Measurements from ENCODE around the gene CCDC85C.

CCDC85C gene

GRCh38 chr14:99606359-99606758, 2.4 kb upstream of the CCDC85C start:
- no peak for DNase-seq (ENCODE audit: low read depth in 2 of 2, low spot score in 1 of 2)

GRCh38 chr14:99605299-99605961, 1.4 kb upstream of the CCDC85C start:
- DNase-seq (ENCODE audit: low read depth in 2 of 2, low spot score in 1 of 2) = peak; percentile 59 to 65

DNA sequence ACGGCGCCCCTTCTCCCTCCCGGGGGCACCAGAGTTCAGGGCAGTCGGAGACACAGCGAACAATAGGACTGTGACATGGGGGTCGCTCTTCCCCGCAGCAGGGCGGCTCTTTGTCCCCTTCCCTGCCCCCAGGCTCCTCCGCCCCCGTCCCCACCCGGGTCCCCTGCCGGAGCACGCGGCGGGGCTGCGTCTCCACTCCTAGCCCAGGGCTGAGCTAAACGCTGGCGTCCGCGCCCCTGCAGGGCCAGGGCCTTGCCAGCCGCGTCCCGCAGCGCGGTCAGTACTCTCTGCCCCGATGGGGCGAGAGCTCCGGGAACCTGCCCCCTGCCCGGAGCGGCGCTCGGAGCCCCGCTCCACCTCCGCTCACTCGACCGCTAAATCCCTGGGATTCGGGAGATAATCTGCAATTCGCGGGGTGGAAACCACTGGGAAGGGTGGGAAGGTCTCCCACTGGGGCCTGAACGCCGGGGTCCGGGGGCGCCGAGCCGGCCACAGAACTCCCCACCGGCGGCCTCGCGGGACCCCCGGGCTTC, 825 bp upstream of the CCDC85C start:
- DNase-seq (ENCODE audit: low read depth in 2 of 2, low spot score in 1 of 2) = no peak

DNA sequence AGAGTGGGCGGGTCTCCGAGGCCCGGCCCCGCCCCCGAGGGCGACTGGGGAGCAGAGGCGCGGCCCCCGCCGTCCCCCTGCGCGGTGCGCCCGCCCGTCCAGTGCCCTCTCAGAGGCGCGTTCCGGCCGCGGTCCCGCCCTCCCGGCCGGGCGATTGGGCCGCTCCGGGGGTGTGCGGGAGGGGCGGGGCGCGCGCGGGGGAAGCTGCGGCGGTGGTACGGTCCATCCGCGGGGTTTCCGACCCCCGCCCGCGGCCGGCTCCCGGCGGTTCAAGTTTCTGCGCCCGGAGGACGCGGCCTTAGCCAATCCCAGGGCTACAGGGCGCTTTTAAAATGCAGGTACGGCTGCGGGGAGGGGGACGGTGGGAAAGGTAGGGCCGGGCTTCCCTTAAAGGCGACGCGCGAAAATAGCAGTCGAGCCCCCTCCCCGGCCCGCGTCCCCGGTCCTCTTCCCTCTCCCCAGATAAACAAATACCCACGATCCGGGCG, 315 bp upstream of the CCDC85C start:
- DNase-seq (ENCODE audit: low read depth in 2 of 2, low spot score in 1 of 2) = peak; percentile 76 to 85

- no peak for DNase-seq (ENCODE audit: low read depth in 2 of 2, low spot score in 1 of 2)
Measured at GRCh38 chr14:99602788-99603415, 1.1 kb downstream of the CCDC85C start.

DNA sequence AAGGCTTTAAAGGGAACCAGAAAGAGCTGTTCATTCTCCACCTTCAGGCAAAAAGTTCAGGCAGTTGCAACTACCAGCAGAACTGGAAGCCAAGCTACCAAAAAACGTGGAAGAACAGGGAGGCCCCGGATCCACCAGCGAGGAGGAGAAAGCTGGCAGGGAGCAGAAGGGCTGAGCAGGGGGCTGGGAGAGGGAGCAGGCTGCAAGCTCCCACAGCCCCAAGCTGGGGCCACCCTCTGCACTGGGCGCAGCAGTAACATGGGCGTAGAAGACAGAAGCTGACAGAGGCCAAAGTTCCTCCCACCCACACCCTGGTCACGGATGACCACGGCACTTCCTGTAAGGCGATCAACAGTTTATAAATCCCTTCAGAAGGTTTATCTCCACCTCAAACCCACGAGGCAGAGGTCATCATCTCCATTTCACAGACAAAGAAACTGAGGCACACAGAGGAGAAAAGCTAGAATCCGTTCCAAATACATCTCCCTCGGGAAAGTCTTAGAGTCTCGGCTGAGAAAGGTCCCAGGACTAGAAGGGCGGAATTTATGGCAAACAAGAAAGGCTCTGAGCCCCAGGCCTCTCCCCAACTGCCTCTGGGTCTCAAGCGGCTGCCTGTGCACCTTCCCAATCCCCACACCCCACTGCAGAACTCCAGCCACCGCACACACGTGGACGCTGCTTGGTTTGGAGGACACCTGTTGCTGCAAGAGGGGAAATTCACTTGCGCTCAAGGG, 1.8 kb downstream of the CCDC85C start:
- no peak for DNase-seq (ENCODE audit: low read depth in 2 of 2, low spot score in 1 of 2)

DNA sequence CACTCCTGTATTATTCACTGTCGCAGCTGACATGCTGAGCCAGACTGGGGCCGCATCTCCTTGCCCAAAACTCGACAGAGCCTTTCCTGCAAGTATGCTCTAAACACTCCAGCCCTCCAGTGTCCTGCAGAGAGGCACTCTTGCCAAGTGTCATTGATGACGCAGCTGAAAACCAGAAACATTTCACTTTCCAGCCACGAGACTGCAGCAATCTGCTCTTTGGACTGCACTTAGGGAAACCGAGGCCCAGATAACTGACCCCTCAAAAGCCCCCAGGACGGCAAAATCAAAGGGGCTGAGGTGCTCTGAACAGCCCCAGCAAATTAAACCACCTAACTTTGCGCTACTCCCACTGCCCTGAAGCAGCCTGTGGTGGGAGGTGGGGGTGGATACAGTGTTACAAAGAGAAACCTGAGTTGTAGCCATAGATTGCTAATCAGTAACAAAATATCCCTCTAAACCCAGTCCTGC, 2.6 kb downstream of the CCDC85C start:
- no peak for DNase-seq (ENCODE audit: low read depth in 2 of 2, low spot score in 1 of 2)

- DNase-seq (ENCODE audit: low read depth in 2 of 2, low spot score in 1 of 2) = no peak
Measured at GRCh38 chr14:99600232-99600888, 3.6 kb downstream of the CCDC85C start.

DNA sequence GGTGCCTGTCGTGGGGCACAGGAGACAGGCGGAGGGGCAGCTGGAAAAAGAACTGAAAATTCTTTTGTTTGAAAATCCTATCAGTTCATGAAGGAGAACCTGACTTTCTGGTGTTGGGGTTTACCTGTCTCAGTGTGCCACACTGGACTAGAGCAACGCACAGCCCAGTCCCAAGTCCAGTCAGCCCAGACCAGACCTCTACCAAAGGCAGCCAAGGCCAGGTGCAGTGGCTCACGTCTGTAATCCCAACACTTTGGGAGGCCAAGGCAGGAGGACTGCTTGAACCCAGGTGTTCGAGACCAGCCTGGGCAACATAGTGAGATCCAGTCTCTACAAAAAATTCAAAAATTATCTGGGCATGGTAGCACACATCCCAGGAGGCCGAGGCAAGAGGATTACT, 4.6 kb downstream of the CCDC85C start:
- DNase-seq (ENCODE audit: low read depth in 2 of 2, low spot score in 1 of 2) = no peak

GRCh38 chr14:99598774-99599173, 5.2 kb downstream of the CCDC85C start:
- no peak for DNase-seq (ENCODE audit: low read depth in 2 of 2, low spot score in 1 of 2)

DNA sequence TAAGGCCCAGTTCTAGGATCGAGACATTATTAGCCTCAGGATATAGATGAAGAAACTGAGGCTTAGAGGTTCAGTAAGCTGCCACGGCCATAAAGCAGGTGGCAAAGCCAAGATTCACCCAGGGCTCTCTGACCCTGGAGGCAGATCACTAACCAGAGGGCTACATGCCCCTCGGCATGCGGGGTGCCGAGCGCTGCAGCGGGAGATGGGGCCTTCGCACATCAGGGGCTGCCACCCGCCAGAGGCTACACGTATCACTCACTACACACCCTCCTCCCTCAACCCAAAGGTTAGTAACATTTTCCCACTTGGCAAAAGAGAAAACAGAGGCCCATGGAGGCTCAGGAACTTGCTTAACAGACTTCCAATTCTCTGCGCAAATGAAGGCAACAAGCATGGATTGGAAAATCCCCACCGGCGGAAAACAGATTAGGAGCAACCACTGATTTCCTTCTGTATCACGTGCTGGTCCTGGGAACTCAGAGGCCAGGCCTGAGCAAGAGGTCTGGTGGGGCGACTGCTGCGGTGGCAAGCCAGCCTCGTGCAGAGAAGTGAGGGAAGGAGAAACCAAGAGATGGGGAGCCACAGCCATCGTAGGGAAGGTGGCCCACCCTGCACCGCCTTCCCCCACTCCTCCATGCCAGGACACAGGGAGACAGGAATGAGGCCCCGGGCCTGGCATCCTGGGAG, 6.0 kb downstream of the CCDC85C start:
- no peak for DNase-seq (ENCODE audit: low read depth in 2 of 2, low spot score in 1 of 2)

DNA sequence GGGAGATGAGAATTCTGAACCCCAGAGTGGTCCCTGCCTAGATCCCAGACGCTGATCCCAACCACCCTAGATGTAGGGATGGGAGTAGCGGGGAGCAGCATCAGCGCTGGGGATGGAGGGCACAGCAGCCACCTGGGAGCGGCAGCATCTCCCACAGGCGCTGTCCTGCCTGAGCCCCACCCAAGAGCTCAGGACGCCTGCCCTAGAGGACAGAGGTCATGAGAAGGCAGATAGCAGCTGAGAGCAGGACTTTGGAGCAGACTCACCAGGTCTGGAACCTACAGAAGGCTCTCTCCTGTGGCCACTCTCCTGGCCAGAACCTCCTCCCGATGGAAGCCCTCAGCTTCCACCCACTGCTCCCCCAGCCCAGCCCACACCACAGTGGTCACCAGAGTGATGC, 7.2 kb downstream of the CCDC85C start:
- no peak for DNase-seq (ENCODE audit: low read depth in 2 of 2, low spot score in 1 of 2)

DNA sequence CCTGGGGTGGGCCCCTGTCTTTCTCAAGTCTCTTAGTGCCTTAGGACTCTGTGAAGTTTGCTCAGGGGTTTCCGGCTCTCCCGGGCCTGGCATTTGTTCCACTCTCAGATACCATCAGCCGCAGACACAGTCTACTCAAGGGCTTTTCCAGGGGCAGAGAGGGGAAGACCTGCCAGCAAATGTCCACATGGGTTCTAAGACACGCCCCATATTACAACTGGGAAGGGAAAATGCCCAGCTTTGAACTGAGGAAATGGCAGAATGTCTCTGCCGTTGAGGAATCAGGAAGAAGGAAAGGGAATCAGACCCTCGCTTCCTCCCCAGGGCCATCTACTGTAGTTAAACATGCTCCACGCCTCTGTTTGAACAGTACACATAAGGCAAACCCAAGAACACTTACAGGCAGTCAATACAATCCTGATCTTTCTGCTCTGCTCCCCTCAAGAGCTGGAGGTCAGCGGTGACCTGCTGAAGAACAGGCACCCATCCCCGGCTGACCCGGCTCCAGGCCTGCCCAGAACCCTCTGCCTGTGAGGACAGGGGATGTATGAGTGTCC, 7.9 kb downstream of the CCDC85C start:
- DNase-seq (ENCODE audit: low read depth in 2 of 2, low spot score in 1 of 2) = no peak

DNA sequence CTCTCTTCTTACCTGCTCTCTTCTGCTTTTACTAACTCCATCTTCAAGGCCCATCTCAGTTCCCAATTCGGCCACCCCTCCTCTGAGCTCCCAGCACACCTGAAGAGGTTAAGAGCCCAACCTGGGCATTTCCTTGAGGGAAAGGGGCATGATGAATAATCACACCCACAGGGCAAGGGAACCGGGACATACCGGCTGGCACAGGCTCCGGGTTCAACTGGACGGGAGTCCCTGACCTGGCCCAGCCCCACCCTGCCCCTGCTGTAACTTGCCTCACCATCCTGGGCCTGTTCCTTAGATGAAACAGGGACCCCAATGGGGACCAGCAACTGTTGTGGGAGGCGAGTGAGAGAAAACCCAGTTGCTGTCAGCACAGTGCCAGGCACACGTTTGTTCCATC, 8.5 kb downstream of the CCDC85C start:
- no peak for DNase-seq (ENCODE audit: low read depth in 2 of 2, low spot score in 1 of 2)

DNA sequence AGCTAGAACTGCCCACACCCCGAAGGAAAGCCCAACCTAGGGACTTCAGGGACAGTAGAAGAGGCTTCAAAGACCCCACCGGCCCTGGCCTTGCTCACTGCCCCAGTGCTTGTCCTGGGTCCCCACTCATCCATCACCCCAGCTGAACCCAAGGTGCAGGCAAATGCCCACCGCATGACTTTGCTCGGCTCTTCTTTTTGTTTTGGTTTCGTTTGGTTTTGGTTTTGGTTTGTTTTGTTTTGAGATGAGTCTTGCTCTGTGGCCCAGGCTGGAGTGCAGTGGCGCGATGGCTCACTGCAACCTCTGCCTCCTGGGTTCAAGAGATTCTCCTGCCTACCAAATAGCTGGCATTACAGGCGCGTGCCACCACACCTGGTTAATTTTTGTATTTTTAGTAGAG, 9.0 kb downstream of the CCDC85C start:
- no peak for DNase-seq (ENCODE audit: low read depth in 2 of 2, low spot score in 1 of 2)

DNA sequence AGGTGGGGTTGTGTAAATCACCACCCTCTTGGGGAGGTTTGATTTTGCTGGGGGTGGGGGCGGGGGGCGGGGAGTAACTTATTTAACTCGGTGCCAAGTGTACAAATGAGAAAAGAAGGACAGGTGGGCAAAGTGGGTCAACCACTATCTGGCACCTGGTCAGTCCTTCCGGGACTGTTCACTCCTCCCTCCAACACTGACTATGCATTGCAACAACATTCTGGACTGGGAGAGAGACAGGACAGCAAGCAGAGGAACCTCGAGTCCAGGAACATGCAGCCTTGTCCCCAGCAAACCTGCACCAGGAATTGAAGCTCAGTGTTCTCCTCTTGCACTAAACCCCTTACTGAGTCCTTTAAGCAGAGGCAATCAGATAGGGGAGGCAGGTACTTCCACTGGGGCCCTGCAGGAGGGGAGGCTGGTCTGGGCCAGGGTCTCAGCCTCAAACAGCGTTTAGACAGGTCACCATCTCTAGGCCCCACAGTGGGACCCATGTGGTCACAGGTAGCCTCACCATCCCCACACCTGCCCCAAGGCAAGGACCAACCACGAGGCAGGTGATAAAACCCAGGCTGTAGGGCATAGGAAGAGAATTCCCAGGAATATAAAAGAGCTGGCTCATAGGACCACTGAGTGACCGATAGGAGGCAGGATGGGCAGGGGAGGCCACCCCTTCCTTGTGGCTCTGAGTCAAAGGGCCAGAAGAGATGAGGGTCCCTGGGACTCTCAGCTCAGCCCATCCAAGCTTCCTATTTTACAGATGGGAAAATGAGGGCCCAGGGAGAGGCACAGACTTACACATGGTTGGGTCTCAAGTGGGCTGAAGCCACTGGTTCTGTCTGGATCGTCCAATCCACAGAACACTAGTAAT, 9.8 kb downstream of the CCDC85C start:
- no peak for DNase-seq (ENCODE audit: low read depth in 2 of 2, low spot score in 1 of 2)

- DNase-seq (ENCODE audit: low read depth in 2 of 2, low spot score in 1 of 2) = no peak
Measured at GRCh38 chr14:99592933-99593753, 10.9 kb downstream of the CCDC85C start.

DNA sequence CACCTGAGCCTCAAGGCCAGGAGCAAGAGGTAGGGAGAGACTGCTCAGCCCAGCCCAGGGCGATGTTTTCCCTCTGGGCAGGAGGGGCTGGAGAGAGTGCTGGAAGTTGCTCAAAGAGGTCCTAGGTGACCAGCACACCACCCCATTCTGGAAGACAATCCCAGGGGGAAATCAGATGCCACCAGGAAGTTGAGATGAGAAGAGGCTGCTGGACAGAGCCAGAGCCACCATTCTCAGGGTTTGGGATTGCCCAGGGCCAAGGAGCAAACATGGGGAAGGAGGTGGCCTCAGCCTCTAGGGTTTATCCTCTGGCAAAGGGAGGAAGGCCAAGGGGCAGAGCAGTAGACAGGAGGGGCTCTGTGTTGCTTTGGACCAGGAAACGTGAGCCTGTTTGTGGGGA, 11.6 kb downstream of the CCDC85C start:
- no peak for DNase-seq (ENCODE audit: low read depth in 2 of 2, low spot score in 1 of 2)

Measured in stimulated activated CD8-positive, alpha-beta memory T cell treated with anti-CD3 and anti-CD28 coated beads, Interleukin-4, amount 100 ng/mL, for 1 hour (primary cell).